MM.1S (cell line): ENCODE data around the gene SVEP1.

ENCODE experiments used
- DNase-seq: peaks from one replicate; pipeline ENCODE4 v3.0.0-alpha.2; 2015
- H2AFZ ChIP-seq: fragments of 300-600 bp; sonication (generic); 2 replicates; pipeline ENCODE4 v1.6.0; 2016; ENCODE audit warnings: antibody characterized with exemption, low read length
- H3F3A ChIP-seq: fragments of 300-600 bp; sonication (generic); 2 replicates; pipeline ENCODE4 v1.6.1; 2016; ENCODE audit warnings: mild to moderate bottlenecking, antibody characterized with exemption, low read length, moderate library complexity, mixed read lengths; ENCODE audit not compliant: insufficient read depth
- H3K27ac ChIP-seq: fragments of 300-600 bp; sonication (generic); 2 replicates; pipeline ENCODE4 v1.5.1; 2016; ENCODE audit warnings: mild to moderate bottlenecking, low read length
- H3K27me3 ChIP-seq: fragments of 300-600 bp; sonication (generic); replicated peaks from 2 replicates; pipeline ENCODE4 v1.6.0; 2016; ENCODE audit warnings: low read length; ENCODE audit not compliant: insufficient read depth
- H3K36me3 ChIP-seq: fragments of 300-600 bp; sonication (generic); replicated peaks from 2 replicates; pipeline ENCODE4 v1.6.1; 2016; ENCODE audit warnings: mild to moderate bottlenecking, low read length, mixed read lengths; ENCODE audit not compliant: insufficient read depth
- H3K4me1 ChIP-seq: fragments of 300-600 bp; sonication (generic); 2 replicates; pipeline ENCODE4 v1.6.1; 2016; ENCODE audit warnings: low read length, mixed read lengths
- H3K4me2 ChIP-seq: fragments of 300-600 bp; sonication (generic); 2 replicates; pipeline ENCODE4 v1.6.0; 2016; ENCODE audit warnings: low read depth, low read length
- H3K4me3 ChIP-seq: fragments of 300-600 bp; sonication (generic); 2 replicates; pipeline ENCODE4 v1.5.1; 2016; ENCODE audit warnings: low read length, mixed read lengths
- H3K79me2 ChIP-seq: fragments of 300-600 bp; sonication (generic); 2 replicates; pipeline ENCODE4 v1.6.1; 2016; ENCODE audit warnings: mixed run types, low read length, mixed read lengths
- H3K9ac ChIP-seq: fragments of 300-600 bp; sonication (generic); 2 replicates; pipeline ENCODE4 v1.6.1; 2016; ENCODE audit warnings: low read length, mixed read lengths
- H3K9me2 ChIP-seq: fragments of 300-600 bp; sonication (generic); replicated peaks from 2 replicates; pipeline ENCODE4 v1.6.1; 2016; ENCODE audit warnings: mild to moderate bottlenecking, low read length, mixed read lengths; ENCODE audit not compliant: insufficient read depth
- H3K9me3 ChIP-seq: fragments of 300-600 bp; sonication (generic); replicated peaks from 2 replicates; pipeline ENCODE4 v1.6.1; 2016; ENCODE audit warnings: mild to moderate bottlenecking, low read length, mixed read lengths; ENCODE audit not compliant: insufficient read depth
- H4K20me1 ChIP-seq: fragments of 300-600 bp; sonication (generic); 2 replicates; pipeline ENCODE4 v1.6.1; 2016; ENCODE audit warnings: mild to moderate bottlenecking, low read length, moderate library complexity, mixed read lengths; ENCODE audit not compliant: insufficient read depth
- EZH2 ChIP-seq: fragments of 300-600 bp; sonication (generic); optimal IDR thresholded peaks from 2 replicates; pipeline ENCODE3; 2017; ENCODE audit warnings: low read depth, mild to moderate bottlenecking, antibody characterized with exemption, low read length, mixed read lengths
- EZH2phosphoT487 ChIP-seq: fragments of 300-600 bp; sonication (generic); IDR thresholded peaks from 2 replicates; pipeline ENCODE4 v1.6.1; 2018; ENCODE audit warnings: antibody characterized with exemption, low read length
- TF ChIP-seq, protein P1 (sequence below): fragments of 300-600 bp; sonication (generic); IDR thresholded peaks from 2 replicates; pipeline ENCODE4 v1.5.1; 2016; ENCODE audit warnings: antibody characterized with exemption, low read length, mixed read lengths

SVEP1 gene

DNA sequence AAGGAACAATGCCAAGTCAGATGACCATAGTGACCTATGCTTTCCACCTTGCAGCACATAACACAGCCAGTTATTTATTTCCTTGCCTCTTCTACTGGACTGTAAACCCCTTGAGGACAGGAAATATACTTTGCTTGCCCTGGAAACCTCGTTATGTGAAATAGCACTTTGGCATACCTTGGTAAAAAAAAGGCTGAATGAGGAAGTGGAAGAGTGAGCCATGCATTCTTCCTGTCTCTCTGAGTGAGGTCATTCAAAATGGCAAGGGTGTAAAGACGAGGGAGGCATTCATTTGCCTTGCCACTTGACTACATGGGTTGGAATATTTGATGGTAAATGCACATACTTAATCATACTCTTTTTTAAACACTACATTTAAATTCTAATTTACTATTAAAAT, 42.8 kb upstream of the SVEP1 start:
- no peak overlapping the region for H2AFZ ChIP-seq
- DNase-seq: no peak
- no peaks in the 10 kb centered on the region for H3F3A ChIP-seq
- no peaks in the 10 kb centered on the region for H3K27me3 ChIP-seq
- H3K9me2 ChIP-seq: no peaks in the 10 kb centered on the region
- no peak overlapping the region for H3K4me2 ChIP-seq
- no peaks in the 10 kb centered on the region for H3K9me3 ChIP-seq
- no peaks in the 10 kb centered on the region for H3K36me3 ChIP-seq
- H3K79me2 ChIP-seq: no peaks in the 10 kb centered on the region
- no peak overlapping the region for H3K4me3 ChIP-seq
- no peaks in the 10 kb centered on the region for H4K20me1 ChIP-seq
- H3K4me1 ChIP-seq: no peaks in the 10 kb centered on the region
- H3K27ac ChIP-seq: no peak overlapping the region
- no peak for TF ChIP-seq EZH2phosphoT487
- TF ChIP-seq EZH2: no peak
- TF ChIP-seq, protein P1, sequence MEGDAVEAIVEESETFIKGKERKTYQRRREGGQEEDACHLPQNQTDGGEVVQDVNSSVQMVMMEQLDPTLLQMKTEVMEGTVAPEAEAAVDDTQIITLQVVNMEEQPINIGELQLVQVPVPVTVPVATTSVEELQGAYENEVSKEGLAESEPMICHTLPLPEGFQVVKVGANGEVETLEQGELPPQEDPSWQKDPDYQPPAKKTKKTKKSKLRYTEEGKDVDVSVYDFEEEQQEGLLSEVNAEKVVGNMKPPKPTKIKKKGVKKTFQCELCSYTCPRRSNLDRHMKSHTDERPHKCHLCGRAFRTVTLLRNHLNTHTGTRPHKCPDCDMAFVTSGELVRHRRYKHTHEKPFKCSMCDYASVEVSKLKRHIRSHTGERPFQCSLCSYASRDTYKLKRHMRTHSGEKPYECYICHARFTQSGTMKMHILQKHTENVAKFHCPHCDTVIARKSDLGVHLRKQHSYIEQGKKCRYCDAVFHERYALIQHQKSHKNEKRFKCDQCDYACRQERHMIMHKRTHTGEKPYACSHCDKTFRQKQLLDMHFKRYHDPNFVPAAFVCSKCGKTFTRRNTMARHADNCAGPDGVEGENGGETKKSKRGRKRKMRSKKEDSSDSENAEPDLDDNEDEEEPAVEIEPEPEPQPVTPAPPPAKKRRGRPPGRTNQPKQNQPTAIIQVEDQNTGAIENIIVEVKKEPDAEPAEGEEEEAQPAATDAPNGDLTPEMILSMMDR: no peak
- no peak overlapping the region for H3K9ac ChIP-seq

DNA sequence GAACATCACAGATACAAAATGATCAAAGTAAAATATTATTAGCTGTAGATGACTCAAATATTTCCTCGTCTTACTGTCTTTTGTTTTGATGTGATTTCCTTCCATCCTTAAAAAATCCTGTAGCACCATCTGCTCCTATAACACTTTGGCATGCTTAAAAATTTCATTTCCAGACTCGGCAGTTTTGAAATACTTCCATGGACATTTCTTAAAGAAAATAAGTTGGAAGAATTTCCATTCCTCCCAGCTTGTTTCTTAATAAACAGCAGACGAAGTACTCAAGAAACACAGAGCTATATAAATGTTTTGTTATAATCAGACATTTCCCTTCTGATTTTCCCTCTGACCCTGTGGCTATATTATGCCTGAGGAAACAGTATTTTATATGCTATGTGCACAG, 41.2 kb upstream of the SVEP1 start:
- H2AFZ ChIP-seq: no peak overlapping the region
- no peak overlapping the region for H3K4me2 ChIP-seq
- H4K20me1 ChIP-seq: no peaks in the 10 kb centered on the region
- TF ChIP-seq EZH2phosphoT487: no peak
- TF ChIP-seq, protein P1: no peak
- no peaks in the 10 kb centered on the region for H3K27me3 ChIP-seq
- no peak overlapping the region for H3K27ac ChIP-seq
- H3K4me1 ChIP-seq: no peaks in the 10 kb centered on the region
- no peak overlapping the region for H3K9ac ChIP-seq
- H3K4me3 ChIP-seq: no peak overlapping the region
- H3F3A ChIP-seq: no peaks in the 10 kb centered on the region
- no peak for DNase-seq
- H3K9me3 ChIP-seq: no peaks in the 10 kb centered on the region
- no peaks in the 10 kb centered on the region for H3K79me2 ChIP-seq
- no peaks in the 10 kb centered on the region for H3K36me3 ChIP-seq
- H3K9me2 ChIP-seq: no peaks in the 10 kb centered on the region

DNA sequence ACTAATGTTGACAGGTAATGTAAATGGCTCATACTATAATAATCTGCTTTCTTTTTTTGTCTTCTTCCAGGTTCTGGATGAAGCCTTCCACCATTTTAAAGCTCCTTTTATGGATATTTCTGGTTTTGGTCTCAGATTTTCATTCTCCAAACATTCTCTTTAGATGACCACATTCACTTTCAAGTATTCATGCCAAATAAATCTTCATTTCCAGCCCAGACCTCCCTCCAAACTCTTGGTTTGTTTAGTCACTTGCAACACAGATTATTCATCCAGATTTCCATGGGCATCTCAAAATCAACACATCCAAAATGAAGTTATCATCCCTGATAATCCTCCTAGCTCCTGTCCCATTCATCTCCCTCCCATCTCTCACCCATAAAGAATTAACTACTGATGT, 40.3 kb upstream of the SVEP1 start:
- no peaks in the 10 kb centered on the region for H4K20me1 ChIP-seq
- no peak for DNase-seq

More for the DNA sequence above, 40.3 kb upstream of the SVEP1 start:
- Histone ChIP-seq H3F3A (no peaks in the 10 kb centered on the region), H3K4me1 (no peaks in the 10 kb centered on the region), H3K9ac (no peak overlapping the region), H3K79me2 (no peaks in the 10 kb centered on the region), H3K4me3 (no peak overlapping the region), H2AFZ (no peak overlapping the region), H3K27me3 (no peaks in the 10 kb centered on the region), H3K27ac (no peak overlapping the region), H3K9me2 (no peaks in the 10 kb centered on the region), H3K36me3 (no peaks in the 10 kb centered on the region), H3K4me2 (no peak overlapping the region), H3K9me3 (no peaks in the 10 kb centered on the region)
- TF ChIP-seq EZH2 (no peak), EZH2phosphoT487 (no peak)
- TF ChIP-seq, protein P1: no peak
